Posterior cingulate gyrus (tissue), 11 donors: ENCODE results near the gene MRPS35.

Experiments used
- DNase-seq, 10 donors: peaks; one replicate each; pipeline versions ENCODE4 v3.0.0 to v3.0.0-alpha.2; 2020 to 2021; ENCODE audit warnings: mixed read lengths in 3 of 10
- intact Hi-C: fragments of 100-400 bp; cut with DNase I; formaldehyde crosslinking; loops from one replicate; pipeline ENCODE4 v1.15.1; 2023

Gene MRPS35

DNA sequence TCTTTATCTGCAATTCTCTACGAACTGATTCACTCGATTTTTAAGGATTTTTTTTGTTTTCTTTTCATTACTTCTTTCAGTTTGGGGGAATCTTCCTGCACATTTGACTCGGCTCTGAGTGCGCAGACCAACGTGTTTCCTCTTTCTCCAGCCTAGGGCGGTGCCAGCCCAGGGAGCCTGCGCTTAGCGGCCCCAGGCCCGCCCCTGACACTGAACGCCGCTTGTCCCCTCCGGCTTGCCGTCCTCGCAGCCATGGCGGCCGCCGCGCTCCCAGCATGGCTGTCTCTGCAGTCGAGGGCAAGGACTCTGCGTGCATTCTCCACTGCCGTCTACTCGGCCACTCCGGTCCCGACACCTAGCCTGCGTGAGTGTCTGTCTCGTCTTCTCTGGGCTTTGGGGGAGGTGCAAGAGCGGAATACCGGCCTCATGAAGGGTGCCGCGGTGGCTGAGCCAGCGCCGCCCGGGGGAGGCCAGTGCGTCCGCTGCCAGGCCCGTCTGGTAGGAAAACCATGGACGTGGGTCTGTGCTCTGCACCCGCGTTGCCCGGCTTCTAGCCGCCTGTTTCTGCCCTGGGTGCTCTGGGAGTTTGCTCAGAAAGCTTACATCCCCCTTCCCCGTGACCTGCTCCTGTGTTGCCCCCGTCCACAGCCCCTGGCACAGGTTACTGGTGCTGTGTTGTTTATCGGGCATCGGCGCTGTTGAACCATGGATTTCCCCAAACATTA, at the start of gene MRPS35:
TSS of gene MRPS35 (plus strand) at position 241 of the 725 bp plus-strand sequence. CDS start at position 253, 12 bp downstream.
- DNase-seq = peak; percentile 86 to 98 (median 92)
- intact Hi-C loops = loop anchor here (2.0 kb wide), 1 partner anchor 68 kb away; no protein-coding TSS in a partner anchor

DNA sequence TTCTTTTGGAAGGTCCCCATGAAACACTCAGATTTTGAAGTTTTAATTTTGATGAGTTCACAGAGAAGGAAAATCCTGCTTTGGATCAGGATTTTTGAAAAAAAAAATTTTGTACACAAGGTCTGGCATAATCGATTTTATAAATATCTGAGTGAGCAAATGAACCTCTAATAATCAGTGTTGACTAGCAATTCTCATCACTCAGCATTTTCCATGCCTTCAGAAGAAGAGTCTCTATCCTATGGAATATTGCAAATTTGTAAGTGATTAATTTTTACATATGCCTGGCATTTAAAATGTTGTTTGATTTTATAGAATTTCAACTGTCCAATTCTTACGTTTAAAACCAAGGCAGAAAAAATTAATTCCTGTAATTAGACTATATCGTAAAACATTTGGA, 44.9 kb upstream of the MRPS35 start:
- intact Hi-C loops = no loop called here
- no peak for DNase-seq

DNA sequence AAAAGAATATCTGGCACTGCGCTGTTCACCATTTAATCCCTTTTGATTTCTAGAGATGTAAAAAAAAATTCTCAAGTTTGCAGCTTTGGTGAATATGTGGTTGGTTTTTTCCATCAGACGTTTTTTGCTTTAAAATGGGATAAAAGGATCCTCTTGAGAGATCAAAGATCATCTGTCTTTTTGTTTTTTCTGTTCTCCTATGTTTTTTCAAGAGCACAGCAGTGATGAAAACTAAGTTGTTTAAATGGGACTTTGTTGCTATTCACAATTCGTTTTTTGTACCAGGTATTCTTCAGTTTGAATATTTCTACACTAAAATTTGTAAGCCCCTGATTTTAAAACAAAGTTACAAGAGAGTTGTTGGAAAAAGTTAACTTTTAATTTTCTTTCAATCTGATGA, 44.1 kb upstream of the MRPS35 start:
- intact Hi-C loops = no loop called here
- DNase-seq = no peak

DNA sequence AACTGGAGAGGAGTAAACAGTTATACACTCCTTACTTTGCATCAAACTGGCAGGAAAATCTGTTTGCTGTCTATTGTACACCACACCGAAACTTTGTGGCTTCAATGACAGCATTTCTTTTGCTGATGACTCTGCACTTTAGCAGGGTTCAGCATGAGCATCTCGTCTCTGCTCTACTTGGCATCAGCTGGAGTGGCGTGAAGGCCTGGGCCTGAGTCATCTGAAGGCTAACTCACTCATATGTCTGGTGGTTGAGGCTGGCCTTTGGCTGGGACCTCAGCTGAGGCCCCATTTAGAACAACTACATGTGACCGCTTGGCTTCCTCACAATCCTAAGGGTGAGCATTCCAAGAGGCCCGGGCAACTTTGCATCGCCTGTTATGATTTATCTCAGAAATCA, 43.1 kb upstream of the MRPS35 start:
- DNase-seq = no peak
- intact Hi-C loops = no loop called here

DNA sequence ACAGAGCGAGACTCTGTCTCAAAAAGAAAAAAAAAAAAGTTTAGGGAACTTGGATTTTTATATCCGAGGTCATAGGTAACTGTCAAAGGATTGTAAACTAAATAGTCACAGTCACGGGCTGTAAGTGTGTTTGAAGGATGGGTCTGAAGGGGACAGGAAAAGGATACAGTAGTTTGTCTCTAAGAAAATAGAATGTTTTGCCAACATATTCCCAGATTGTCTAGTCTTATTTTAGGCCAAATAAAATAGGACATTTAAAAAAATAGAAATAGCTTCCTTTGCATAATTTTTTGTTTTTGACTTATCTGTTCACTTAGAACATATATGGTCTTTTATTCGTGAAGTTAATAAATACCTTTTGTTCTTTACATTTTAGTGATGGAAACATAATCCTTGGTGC, 38.6 kb upstream of the MRPS35 start:
- no peak for DNase-seq
- intact Hi-C loops = no loop called here

DNA sequence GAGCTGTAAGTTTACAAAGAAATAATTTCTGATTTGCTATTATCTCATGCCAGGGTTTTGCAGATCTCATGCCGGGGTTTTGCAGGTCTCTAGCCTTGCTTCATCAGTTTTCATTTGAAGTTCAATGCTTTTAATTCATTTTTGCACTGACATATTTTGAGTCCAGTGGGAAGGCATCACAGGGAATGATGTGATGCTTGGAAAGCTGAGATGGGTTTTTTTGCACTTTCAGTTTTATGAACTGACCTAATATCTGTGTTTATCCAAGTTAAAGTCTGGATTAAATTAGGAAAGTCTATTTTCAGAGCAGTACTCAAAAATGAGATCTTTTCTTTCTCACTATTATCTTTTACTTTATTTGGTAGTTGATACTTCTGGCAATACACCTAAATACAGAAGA, 38.0 kb upstream of the MRPS35 start:
- intact Hi-C loops = no loop called here
- DNase-seq = no peak

DNA sequence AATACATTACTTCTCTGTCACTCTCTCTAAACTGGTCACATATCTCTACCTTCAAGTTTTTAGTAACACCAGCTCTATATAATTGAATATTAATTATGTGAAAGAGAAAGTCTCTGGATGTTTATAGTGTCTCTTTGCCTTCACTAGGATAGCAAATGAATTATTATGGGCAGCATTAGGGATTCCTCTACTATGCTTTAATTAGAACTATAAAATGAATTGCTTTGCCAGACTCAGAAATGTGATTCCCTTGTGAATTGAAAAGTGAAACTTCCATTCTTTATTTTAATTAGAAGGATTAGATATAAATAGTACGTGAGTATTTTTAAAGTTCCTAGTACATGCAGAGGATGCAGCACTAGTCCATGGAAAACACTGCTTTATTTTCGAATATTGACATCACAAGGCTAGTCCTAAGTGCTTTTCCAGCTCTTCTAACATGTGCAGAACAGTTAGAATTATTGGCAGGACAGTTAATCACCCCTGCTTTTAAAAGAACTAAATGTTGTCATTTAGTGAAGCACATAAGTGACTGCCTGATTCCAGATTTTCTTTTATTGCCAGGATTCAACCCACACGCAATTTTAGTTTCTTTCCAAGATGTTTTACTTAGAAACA, 37.4 kb upstream of the MRPS35 start:
- no peak for DNase-seq
- intact Hi-C loops = no loop called here

DNA sequence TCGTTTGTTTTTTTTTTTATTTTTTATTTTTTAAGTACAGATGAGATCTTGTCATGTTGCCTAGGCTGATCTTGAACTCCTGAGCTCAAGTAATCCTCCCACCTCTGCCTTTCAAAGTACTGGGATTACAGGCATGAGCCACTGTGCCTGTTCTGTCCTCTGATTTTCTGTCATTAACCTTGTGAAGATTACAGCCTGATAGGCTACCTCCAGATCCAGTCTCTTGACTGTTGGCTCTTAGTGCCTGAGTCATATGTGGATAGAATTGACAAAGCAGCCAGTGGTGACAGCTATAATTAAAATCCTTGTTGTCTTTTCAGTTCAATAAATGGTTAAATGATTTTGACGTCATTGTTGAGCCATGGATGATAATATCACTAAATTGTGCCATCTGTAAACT, 35.6 kb upstream of the MRPS35 start:
- DNase-seq = no peak
- intact Hi-C loops = no loop called here

DNA sequence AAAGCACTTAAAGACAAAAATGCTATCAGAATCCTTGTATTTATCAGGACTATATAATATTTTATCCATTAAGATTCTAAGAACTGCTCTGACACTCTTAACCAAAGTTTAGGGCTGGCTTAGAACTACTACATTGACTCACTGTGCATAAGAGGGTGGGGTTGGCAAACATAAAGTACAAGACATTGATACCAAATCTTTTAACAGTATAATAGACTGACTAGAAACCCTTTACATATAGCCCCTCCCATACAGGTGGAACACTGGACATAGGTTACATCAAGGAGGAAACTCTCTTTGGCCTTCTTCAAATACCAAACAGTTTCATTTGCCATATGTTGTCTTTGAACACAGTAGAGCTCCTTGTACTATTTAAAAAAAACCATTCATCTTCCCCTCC, 30.0 kb upstream of the MRPS35 start:
- DNase-seq = no peak
- intact Hi-C loops = no loop called here

DNA sequence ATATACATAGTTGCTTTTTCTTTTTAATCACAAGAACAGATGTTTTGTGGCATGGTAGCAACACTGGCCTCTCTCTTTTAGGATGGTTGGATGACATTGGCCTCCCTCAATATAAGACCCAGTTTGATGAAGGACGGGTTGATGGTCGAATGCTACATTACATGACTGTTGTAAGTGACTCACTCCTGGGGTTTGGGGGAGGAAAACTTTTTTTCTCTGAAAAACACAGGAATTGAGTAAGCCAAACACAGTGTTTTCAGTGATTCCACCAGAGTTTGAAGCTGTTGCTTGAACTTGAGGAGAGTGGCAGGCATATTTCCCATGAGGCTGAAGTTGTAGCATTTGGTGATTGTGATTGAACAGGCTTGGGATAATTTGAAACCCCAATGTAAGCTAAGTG, 28.1 kb upstream of the MRPS35 start:
- DNase-seq = no peak
- intact Hi-C loops = no loop called here

DNA sequence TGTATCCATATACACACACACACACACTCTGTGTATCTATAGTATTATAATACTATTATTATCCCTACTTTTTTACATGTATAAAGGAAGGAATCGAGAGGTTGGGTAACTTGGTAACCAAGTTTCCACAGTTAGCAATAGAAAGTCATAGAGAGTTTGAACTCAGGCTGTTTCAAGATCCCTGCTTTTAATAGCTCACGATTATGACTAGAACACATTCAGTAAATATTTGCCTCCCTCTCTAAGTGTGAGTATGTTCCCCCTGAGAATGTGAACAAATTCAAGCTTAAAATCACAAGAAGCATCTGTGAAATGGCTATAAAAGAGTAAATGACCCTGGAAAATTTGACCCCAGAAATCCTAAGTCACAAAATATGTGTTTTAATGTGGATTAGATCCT, 25.4 kb upstream of the MRPS35 start:
- DNase-seq = no peak
- intact Hi-C loops = no loop called here

DNA sequence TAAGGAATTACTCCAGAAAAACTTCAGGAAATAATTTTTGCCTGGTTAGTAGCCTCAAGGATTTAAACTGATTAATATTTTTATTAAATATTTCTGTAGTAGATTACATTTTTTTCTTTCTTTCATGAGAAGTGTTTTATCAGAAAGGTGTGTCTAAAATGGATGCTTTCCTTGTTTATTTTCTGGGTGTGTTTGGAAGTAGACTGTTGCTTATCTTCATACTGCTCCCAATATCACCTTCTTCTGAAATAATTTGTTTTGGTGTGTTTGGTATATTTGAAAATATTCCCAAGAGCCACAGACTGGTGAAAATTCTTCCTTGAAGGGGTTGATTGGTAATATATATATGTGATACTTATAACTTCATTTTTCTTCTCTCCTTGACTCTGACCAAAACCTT, 24.5 kb upstream of the MRPS35 start:
- intact Hi-C loops = no loop called here
- no peak for DNase-seq

DNA sequence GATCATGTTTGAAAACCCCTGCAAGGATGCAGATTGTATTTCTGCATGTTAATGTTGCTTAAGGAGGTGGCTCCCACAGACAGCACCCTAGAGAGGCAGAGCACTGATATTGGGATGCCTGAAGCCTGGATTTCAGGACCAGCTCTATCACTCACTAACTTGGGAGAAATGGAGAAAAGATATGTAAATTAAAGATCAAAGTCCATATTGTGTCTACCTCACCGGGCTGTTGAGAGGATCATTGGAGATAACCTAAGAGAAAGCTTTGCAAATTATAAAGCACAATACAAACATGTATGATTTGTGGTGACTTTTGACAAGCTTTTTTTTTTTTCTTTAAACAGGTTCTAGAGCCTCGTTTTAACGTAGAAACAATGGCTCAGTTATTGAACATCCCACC, 22.0 kb upstream of the MRPS35 start:
- intact Hi-C loops = no loop called here
- no peak for DNase-seq

DNA sequence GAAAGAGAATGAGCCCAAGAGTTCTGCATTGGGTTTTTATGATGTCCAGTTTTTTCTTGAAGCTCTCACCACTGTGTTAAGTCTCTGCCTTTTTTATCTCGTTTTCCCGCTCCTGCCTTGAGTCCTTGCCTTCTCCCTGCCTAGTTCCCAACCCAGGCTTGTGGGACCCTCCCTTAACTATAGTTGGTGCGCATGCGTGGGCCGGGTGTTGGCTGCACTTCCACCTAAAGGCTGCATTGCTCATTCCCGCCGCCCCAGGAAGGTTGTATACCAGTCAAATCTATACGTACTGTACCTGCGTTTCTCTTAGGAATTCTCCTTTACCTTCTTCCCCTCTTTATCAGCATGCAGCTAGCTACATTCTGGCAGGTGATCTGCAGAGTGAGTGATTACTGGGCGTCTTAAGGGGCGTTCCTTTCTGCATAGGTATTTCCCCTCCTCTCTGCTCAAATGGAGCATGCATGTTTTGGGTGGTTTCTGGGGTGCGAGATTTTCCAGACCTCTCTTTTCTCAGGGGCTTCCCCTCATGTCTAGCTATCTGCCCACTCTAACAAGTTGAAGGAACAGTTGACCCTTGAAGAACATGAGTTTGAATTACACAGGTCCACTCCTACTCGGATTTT, 21.0 kb upstream of the MRPS35 start:
- intact Hi-C loops = no loop called here
- DNase-seq = no peak

DNA sequence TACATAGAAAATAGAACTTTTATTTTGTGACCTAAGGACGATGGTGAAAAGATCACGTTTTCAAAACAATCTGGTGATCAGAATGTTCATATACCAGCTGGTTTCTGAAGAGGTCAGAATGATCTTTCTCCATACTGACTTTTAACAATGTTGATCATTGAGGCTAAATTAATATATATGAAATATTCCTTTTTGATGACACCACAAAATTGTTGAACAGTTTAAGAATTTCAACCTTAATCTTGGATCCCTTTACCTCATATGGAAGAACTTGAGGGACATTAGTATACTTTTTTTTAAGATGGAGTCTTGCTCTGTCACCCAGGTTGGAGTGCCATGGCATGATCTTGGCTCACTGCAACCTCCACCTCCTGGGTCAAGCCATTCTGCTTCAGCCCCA, 17.2 kb upstream of the MRPS35 start:
- intact Hi-C loops = no loop called here
- no peak for DNase-seq

DNA sequence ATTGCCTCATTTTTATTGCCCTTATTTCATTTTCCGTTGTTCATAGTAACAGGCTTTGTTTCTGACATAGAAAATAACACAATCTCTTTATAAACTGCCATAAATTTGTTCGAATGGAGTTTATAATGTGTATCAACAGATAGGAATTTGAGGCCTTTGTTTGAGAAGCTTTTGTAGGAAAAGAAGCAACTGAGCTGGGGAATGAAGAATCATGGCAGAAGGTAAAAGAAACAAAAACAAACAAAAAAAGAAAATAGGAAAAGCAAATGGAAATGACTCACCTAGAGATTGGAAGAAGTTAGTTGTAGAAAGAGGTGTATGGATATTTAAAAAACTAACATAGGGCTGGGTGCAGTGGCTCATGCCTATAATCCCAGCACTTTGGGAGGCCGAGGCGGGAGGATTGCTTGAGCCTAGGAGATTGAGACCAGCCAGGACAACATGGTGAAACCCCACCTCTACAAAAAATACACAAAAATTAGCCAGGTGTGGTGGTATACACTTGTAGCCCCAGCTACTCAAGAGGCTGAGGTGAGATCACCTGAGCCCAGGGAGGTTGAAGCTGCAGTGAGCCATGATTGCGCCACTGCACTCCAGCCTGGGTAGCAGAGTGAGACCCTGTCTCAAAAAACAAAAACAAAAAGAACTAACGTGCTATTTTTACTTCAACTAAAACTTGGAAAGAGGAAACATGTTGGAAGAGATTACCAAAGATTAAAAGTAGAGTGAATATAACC, 14.9 kb upstream of the MRPS35 start:
- intact Hi-C loops = no loop called here
- no peak for DNase-seq

DNA sequence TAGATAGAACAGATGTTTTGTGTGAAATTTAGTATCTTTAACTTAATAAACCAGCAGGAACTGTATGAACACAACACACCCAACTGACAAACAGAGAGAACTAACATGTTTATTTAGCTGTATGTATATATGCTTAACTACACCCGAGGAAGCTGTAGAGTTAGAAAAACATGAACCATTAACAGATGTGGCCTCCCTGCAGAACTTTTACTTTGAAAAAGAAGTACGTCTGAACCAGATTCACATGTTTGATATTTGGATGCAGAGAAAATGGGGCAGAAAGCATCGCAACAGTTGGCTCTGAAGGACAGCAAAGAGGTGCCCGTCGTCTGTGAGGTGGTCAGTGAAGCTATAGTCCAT, 14.4 kb upstream of the MRPS35 start, which contains the start of gene REP15:
TSS of gene REP15 (plus strand) at position 155 of the 360 bp plus-strand sequence. CDS start at position 271, 116 bp downstream.
- DNase-seq = no peak
- intact Hi-C loops = no loop called here

DNA sequence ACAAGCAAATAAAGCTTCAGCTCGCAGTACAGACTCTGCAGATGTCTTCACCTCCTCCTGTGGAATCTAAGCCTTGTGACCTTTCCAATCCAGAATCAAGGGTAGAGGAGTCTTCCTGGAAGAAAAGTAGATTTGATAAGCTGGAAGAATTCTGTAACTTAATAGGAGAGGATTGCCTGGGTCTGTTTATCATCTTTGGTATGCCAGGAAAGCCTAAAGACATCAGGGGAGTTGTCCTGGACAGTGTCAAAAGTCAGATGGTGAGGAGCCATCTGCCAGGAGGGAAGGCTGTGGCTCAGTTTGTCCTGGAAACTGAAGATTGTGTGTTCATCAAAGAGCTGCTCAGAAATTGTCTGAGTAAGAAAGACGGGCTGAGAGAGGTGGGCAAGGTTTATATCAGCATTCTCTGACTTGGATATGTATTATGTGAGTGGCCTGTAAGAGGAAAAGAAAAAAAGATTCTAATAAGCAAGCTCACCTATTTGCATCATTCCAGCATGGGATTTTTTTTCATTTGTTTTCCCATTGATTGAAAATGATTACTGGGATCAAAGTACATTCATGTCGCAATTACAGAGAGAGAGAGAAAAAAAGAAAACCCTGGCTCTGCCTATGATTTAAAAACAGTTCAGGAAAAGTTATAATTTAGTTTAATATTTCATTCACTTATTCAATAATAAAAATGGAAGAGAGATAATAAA, 13.6 kb upstream of the MRPS35 start:
- DNase-seq = no peak
- intact Hi-C loops = no loop called here

DNA sequence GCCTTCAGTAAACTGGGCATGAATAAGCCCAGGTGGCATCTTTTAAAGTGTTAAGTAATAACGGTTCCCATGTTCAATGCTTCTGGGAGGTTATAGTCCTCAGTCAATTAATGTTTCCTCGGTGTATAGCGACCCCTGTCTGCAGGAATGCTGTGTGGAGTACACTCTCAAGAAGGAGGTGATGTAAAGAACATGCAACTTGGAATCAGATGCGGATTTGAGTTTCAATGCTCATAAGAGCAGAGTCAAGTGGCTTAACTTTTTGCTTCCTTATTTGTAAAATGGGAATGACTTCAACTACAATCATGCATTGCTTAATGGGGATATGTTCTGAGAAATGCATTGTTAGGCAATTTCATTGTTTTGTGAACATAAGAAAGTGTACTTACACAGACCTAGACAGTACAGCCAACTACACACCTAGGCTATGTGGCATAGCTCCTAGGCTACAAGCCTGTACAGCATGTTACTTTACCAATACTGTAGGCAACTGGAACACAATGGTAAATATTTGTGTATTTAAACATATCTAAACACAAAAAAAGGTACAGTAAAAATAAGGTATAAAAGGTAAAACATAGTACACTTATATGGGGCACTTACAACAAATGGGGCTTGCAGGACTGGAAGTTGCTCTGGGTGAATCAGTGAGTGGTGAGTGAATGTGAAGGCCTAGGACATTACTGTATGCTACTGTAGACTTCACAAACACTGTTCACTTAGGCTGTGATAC, 6.7 kb upstream of the MRPS35 start:
- intact Hi-C loops = no loop called here

DNA sequence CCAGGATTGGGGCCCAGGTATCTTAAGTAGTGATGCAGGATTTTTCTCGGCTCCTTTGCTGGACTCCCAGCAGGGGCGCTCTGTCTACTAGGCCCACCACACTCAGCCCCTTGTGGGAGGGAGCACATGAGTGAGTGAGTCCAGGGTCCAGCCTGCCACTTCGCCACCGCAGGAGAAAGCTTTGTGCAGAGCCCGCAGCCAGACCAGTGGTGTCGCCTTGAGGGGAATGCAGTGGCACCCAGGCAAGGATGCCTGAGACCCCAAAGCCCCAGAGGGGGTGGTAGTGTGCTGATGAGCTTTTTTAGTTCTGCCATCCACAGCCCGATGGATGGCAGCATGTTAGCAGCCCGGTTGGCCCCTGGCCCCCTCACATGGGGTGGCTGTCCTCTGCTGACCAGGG, 5.4 kb upstream of the MRPS35 start:
- intact Hi-C loops = no loop called here
- peak in 1 of 10 donors; percentile 62 for DNase-seq

More for the DNA sequence above, 6.7 kb upstream of the MRPS35 start:
- DNase-seq = peak in 6 of 10 donors; percentile 40 to 83 (median 66)
